Naive thymus-derived CD4-positive, alpha-beta T cell (primary cell): ENCODE measurements around the gene ZBP1. TPM values are rescaled to one million over a fixed set of nuclear protein-coding genes. Genes with fewer than 3 reads are reported as not detected.

Source experiments
- ATAC-seq: fragments of 150-1000 bp; cut with Tn5 transposase; 2 replicates; pipeline ENCODE4 v1.10.0; 2021; ENCODE audit warnings: mild to moderate bottlenecking, moderate library complexity
- CTCF ChIA-PET: fragments of 350-600 bp; sonication (Branson Sonifier 250); formaldehyde crosslinking; loops from one replicate; lab custom pipeline; 2021; ENCODE audit warnings: antibody characterized with exemption; lab: Charles Lee
- POLR2A ChIA-PET: fragments of 350-600 bp; sonication (Branson Sonifier 250); formaldehyde crosslinking; loops from one replicate; lab custom pipeline; 2021; ENCODE audit warnings: antibody characterized with exemption, inconsistent platforms; lab: Charles Lee
- DNase-seq, 9 donors: peaks; one replicate each; pipeline versions ENCODE4 v3.0.0 to v3.0.0-alpha.2; 2020 to 2022; ENCODE audit warnings: mixed read lengths in 1 of 9
- H3K27ac ChIP-seq: one replicate; pipeline ENCODE4 v1.7.0; 2013; ENCODE audit warnings: mild to moderate bottlenecking, low read depth, low read length, moderate library complexity
- H3K27me3 ChIP-seq, 2 donors: one replicate each; pipeline ENCODE4 v1.7.0; 2013; ENCODE audit warnings: low read length in 2 of 2, mild to moderate bottlenecking in 2 of 2, moderate library complexity in 2 of 2; ENCODE audit not compliant: control insufficient read depth in 2 of 2, insufficient read depth in 2 of 2
- H3K36me3 ChIP-seq, 3 experiments: 1 replicate in 2 of 3; 2 replicates in 1 of 3; pipeline ENCODE4 v1.7.0; 2013; ENCODE audit warnings: low read length in 3 of 3, mild to moderate bottlenecking in 3 of 3, moderate library complexity in 1 of 3; ENCODE audit not compliant: insufficient read depth in 3 of 3, control insufficient read depth in 2 of 3
- H3K4me1 ChIP-seq, 2 donors: one replicate each; pipeline ENCODE4 v1.7.0; 2013; ENCODE audit warnings: low read length in 2 of 2, mild to moderate bottlenecking in 2 of 2, moderate library complexity in 1 of 2; ENCODE audit not compliant: control insufficient read depth in 2 of 2, insufficient read depth in 2 of 2
- H3K4me3 ChIP-seq: 2 replicates; pipeline ENCODE4 v1.7.0; 2013; ENCODE audit warnings: mild to moderate bottlenecking, low read length
- H3K9me3 ChIP-seq, 3 experiments: 1 replicate in 2 of 3; 2 replicates in 1 of 3; pipeline ENCODE4 v1.7.0; 2013; ENCODE audit warnings: low read length in 3 of 3; ENCODE audit not compliant: control insufficient read depth in 2 of 3
- H3K27ac Mint-ChIP-seq, 9 donors: one replicate each; pipeline ENCODE4 v1.8.0; 2020 to 2022; ENCODE audit warnings: mixed read lengths in 9 of 9, mild to moderate bottlenecking in 8 of 9, moderate library complexity in 5 of 9, inconsistent platforms in 2 of 9
- H3K27me3 Mint-ChIP-seq, 5 donors: one replicate each; pipeline ENCODE4 v1.8.0; 2021 to 2022; ENCODE audit warnings: mixed read lengths in 5 of 5, mild to moderate bottlenecking in 1 of 5
- H3K36me3 Mint-ChIP-seq, 5 donors: one replicate each; pipeline ENCODE4 v1.8.0; 2020 to 2022; ENCODE audit warnings: mixed read lengths in 5 of 5, mild to moderate bottlenecking in 3 of 5, inconsistent platforms in 1 of 5
- H3K4me1 Mint-ChIP-seq, 7 donors: one replicate each; pipeline ENCODE4 v1.8.0; 2020 to 2022; ENCODE audit warnings: mixed read lengths in 7 of 7, mild to moderate bottlenecking in 3 of 7, inconsistent platforms in 1 of 7
- H3K4me3 Mint-ChIP-seq, 10 donors: one replicate each; pipeline ENCODE4 v1.8.0; 2020 to 2022; ENCODE audit warnings: mild to moderate bottlenecking in 10 of 10, mixed read lengths in 10 of 10, moderate library complexity in 6 of 10, inconsistent platforms in 2 of 10
- H3K9me3 Mint-ChIP-seq, 11 donors: one replicate each; pipeline ENCODE4 v1.8.0; 2020 to 2022; ENCODE audit warnings: mixed read lengths in 11 of 11, mild to moderate bottlenecking in 4 of 11, inconsistent platforms in 1 of 11, moderate library complexity in 1 of 11
- intact Hi-C, 2 donors: fragments of 100-400 bp; cut with micrococcal nuclease; formaldehyde crosslinking; loops; one replicate each; pipeline ENCODE4 v1.15.1; 2023
- polyA plus RNA-seq, 2 donors: library from polyadenylated mRNA; unstranded; fragments of 300-500 nt; fragmentation: Illumina TruSeq; gene quantifications; one replicate each; pipeline ENCODE4 v1.2.3, GENCODE V29; 2021
- total RNA-seq, 6 experiments: library from RNA in 5 of 6; stranded (reverse) in 5 of 6; gene quantifications; 1 replicate in 5 of 6; 2 replicates in 1 of 6; pipeline ENCODE4 v1.2.3 and lab custom pipeline; 2021 to 2026

ZBP1 gene
- total and polyA plus RNA-seq, 7 experiments from 2014 or later, result 5.9 to 27.9 (median 10.4) TPM

DNA sequence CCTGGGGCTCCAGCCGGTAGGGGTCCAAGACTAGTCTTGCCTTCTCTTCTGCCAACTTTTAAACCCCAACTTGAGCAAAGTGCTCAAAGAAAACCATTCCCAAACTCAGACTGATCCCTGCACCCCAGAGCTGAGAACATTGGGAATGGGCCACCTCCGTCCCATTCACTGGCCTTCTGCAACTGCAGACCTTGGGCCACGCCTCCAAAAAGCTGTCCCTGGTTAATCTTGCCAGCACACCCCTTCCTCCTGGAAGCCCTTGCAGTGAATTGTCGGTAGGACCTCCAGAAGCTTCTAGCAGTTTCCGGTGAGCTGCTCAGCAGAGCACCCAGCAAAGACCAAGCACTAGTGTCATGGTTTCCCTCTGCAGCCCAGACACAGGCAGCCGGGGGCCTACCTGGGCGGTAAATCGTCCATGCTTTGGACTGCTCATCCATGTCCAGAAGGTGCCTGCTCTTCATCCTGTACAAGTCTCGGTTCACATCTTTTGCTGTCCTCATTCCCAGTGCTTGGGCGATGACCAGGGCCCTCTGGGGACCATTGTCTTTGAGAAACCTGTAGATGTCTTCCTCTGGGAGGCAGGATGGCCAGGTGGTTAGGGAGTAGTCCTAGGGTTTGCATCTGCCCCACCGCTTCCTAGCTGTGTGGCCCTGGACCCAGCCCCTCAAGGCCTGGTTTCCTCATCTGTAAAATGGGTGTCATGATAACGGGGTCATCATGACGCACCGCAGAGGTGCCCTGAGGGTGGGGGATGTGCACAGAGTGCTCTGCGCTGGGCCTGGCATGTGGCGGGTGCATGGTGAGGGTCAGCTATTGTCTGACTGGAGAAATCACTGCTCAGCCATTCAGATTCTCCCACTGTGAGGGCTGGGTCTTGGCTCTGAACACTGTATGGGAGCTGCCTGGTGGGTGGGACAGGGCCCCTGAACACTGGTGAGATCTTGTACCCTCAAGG is 5.5 kb downstream of the ZBP1 start:
- intact Hi-C loops, result loop anchor here (5.0 to 10.0 kb wide), 2 partner anchors 260 to 1278 kb away; partner anchors contain the start of gene RAE1 (in 1 of the 2)
- ATAC-seq (no peak), DNase-seq (peak in 1 of 9 donors; percentile 19)
- Mint-ChIP-seq H3K27ac (peak overlapping the region in 2 of 9 donors; percentile 21 to 30), H3K36me3 (peaks cover 3 to 23% (median 13%) of the 10 kb centered on the region in 5 donors), H3K4me3 (no peak overlapping the region), H3K27me3 (peaks cover 0 to 17% (median 0%) of the 10 kb centered on the region in 5 donors), H3K4me1 (peaks cover 17 to 39% (median 32%) of the 10 kb centered on the region in 7 donors), H3K9me3 (peaks cover 0 to 4% (median 0%) of the 10 kb centered on the region in 11 donors)
- Histone ChIP-seq H3K4me3 (no peak overlapping the region), H3K9me3 (no peaks in the 10 kb centered on the region), H3K36me3 (peaks cover 11 to 53% (median 26%) of the 10 kb centered on the region in 3 experiments), H3K4me1 (peaks cover 33 to 37% of the 10 kb centered on the region in 2 donors), H3K27me3 (no peaks in the 10 kb centered on the region), H3K27ac (no peak overlapping the region)
- CTCF ChIA-PET, result interaction anchor here (0.5 to 1.4 kb wide), 2 partner anchors 9 to 622 kb away, joined by 3 read pairs; no protein-coding TSS in a partner anchor
- POLR2A ChIA-PET, result interaction anchor here (0.9 to 8.2 kb wide), 2 partner anchors 10 to 15 kb away, joined by 4 to 175 read pairs; no protein-coding TSS in a partner anchor

DNA sequence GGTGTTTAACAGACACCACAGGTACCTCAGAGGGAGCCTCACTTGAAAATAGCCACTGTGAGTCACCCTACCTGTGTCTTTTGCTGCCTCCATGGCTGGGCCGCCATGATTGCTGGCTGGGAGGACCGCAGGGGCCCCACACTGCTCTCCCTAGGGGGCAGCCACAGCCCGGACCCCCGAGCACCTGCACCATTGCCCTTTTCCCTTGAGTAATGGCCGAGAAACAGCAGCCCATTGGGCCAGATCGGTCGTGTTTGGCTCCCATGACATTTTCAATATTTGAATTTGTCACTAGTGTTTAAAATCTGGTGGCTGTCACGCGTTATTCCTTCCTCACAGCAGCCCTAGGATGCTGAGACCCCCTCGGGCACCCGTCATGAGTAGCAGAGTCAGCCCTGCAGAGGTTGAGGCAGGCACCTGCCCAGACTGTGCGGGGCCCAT is 6.7 kb downstream of the ZBP1 start:
- Histone ChIP-seq H3K27ac (no peak overlapping the region), H3K27me3 (no peaks in the 10 kb centered on the region), H3K4me3 (no peak overlapping the region), H3K9me3 (no peaks in the 10 kb centered on the region), H3K4me1 (peaks cover 23 to 27% of the 10 kb centered on the region in 2 donors), H3K36me3 (peaks cover 11 to 65% (median 26%) of the 10 kb centered on the region in 3 experiments)
- ATAC-seq (no peak), DNase-seq (no peak)
- Mint-ChIP-seq H3K4me3 (no peak overlapping the region), H3K27ac (no peak overlapping the region), H3K9me3 (peaks cover 0 to 2% (median 0%) of the 10 kb centered on the region in 11 donors), H3K27me3 (peaks cover 0 to 17% (median 0%) of the 10 kb centered on the region in 5 donors), H3K4me1 (peaks cover 10 to 28% (median 19%) of the 10 kb centered on the region in 7 donors), H3K36me3 (peaks cover 3 to 35% (median 17%) of the 10 kb centered on the region in 5 donors)
- intact Hi-C loops, result loop anchor here in 1 of 2 donors (10.0 kb wide), 1 partner anchor 259 kb away; the partner anchor contains the start of gene RAE1
- POLR2A ChIA-PET, result interaction anchor here (0.6 to 1.1 kb wide), 2 partner anchors 14 to 767 kb away, joined by 3 read pairs; no protein-coding TSS in a partner anchor
- CTCF ChIA-PET, result no interaction called here

DNA sequence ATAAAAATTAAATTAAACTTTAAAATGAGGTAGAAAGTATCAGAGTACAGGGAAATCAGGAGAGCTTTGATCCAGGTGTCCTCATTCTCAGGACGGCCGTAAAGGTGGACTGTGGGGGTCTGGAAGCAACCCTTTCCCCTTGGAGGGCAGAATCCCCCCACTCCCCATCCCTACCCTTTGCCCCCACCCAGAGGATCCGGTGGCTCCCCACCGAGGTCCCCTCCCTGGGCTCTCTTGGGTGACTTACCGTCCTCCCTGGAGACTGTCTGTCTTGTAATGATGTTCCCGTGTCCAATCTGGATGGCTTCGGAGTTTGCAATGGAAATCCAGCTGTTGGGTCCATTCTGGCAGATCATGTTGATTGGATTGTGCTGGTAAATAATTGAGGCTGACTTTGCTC is 7.3 kb downstream of the ZBP1 start:
- CTCF ChIA-PET, result no interaction called here
- no peak overlapping the region for H3K4me3 ChIP-seq
- no peak for DNase-seq
- H3K4me3 Mint-ChIP-seq, result no peak overlapping the region
- H3K36me3 Mint-ChIP-seq, result peaks cover 3 to 40% (median 17%) of the 10 kb centered on the region in 5 donors
- POLR2A ChIA-PET, result no interaction called here
- no peak overlapping the region for H3K27ac Mint-ChIP-seq
- no peak overlapping the region for H3K27ac ChIP-seq
- no peaks in the 10 kb centered on the region for H3K9me3 ChIP-seq
- peaks cover 11 to 69% (median 26%) of the 10 kb centered on the region in 3 experiments for H3K36me3 ChIP-seq
- H3K4me1 Mint-ChIP-seq, result peaks cover 7 to 23% (median 14%) of the 10 kb centered on the region in 7 donors
- ATAC-seq, result no peak
- no peaks in the 10 kb centered on the region for H3K27me3 ChIP-seq
- intact Hi-C loops, result loop anchor here in 1 of 2 donors (10.0 kb wide), 1 partner anchor 258 kb away; the partner anchor contains the start of gene RAE1
- peaks cover 17 to 21% of the 10 kb centered on the region in 2 donors for H3K4me1 ChIP-seq
- H3K27me3 Mint-ChIP-seq, result peaks cover 0 to 17% (median 0%) of the 10 kb centered on the region in 5 donors
- H3K9me3 Mint-ChIP-seq, result peaks cover 0 to 2% (median 0%) of the 10 kb centered on the region in 11 donors

DNA sequence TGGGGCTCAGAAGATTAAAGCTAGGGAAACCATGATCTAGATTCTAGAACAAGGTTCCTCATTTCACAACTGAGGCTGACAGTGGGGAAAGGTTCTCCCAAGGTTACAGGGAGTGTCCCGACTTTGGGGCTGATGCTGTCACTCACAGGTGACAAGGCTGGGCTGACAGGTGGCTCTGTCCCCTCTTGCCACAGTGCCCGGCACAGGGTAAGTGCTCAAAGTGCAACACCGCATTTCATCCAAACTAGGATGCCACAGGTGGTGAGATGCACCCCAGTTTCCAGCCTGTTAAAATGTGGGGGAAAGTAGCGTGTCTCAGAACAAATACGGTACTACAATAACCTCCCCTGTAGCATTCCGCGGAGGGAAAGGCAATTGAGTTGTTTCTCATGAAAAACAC is 7.8 kb downstream of the ZBP1 start:
- H3K9me3 Mint-ChIP-seq, result peaks cover 0 to 2% (median 0%) of the 10 kb centered on the region in 11 donors
- ChIA-PET CTCF (no interaction called here), POLR2A (no interaction called here)
- ATAC-seq, result no peak
- H3K27ac Mint-ChIP-seq, result no peak overlapping the region
- H3K4me1 Mint-ChIP-seq, result peaks cover 4 to 18% (median 10%) of the 10 kb centered on the region in 7 donors
- intact Hi-C loops, result loop anchor here in 1 of 2 donors (10.0 kb wide), 1 partner anchor 258 kb away; the partner anchor contains the start of gene RAE1
- no peak overlapping the region for H3K27ac ChIP-seq
- H3K4me3 ChIP-seq, result no peak overlapping the region
- peaks cover 11 to 69% (median 26%) of the 10 kb centered on the region in 3 experiments for H3K36me3 ChIP-seq
- H3K4me3 Mint-ChIP-seq, result no peak overlapping the region
- peaks cover 3 to 45% (median 21%) of the 10 kb centered on the region in 5 donors for H3K36me3 Mint-ChIP-seq
- no peaks in the 10 kb centered on the region for H3K9me3 ChIP-seq
- peaks cover 12 to 16% of the 10 kb centered on the region in 2 donors for H3K4me1 ChIP-seq
- DNase-seq, result no peak
- peaks cover 0 to 22% (median 0%) of the 10 kb centered on the region in 5 donors for H3K27me3 Mint-ChIP-seq
- H3K27me3 ChIP-seq, result no peaks in the 10 kb centered on the region

DNA sequence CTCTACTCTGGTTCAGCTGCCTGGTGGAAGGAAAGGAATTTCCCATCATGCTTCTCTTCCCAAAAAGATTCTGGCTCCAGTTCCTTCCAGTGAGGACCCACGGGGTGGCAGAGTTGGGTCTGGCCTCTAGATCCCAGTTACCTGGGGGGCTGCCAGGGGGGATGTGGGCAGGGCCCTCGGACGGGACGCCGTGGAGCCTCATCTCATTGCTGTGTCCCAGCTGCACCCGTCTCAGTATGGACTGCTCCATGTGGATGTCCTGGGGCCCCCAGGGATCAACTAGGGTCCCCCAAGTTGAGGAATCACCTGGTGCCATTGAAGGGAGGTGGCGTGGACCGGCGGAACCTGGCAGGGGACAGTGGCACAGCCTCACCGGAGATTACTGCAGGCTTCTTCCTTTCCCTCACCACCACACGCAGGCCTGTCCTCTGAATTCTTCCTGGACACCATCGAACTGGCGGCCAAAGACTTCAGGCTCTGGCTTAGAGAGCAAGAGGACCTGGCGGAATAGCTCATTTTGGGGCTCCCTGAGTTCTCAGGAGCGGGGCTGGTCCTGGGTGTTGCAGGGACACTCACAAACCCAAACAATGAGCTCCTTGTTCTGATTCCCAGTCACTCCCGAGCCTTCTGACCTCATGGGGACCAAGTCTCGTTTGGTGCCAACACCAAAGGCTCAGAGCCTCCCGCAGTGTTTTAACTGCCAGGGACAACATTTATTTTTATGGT is 8.5 kb downstream of the ZBP1 start:
- intact Hi-C loops, result loop anchor here in 1 of 2 donors (10.0 kb wide), 1 partner anchor 257 kb away; the partner anchor contains the start of gene RAE1
- Mint-ChIP-seq H3K4me1 (peaks cover 0 to 12% (median 3%) of the 10 kb centered on the region in 7 donors), H3K36me3 (peaks cover 3 to 50% (median 24%) of the 10 kb centered on the region in 5 donors), H3K9me3 (no peaks in the 10 kb centered on the region), H3K4me3 (no peak overlapping the region), H3K27me3 (peaks cover 0 to 16% (median 0%) of the 10 kb centered on the region in 5 donors), H3K27ac (no peak overlapping the region)
- H3K27me3 ChIP-seq, result no peaks in the 10 kb centered on the region
- H3K36me3 ChIP-seq, result peaks cover 13 to 69% (median 26%) of the 10 kb centered on the region in 3 experiments
- DNase-seq (no peak), ATAC-seq (no peak)
- no peaks in the 10 kb centered on the region for H3K9me3 ChIP-seq
- CTCF ChIA-PET, result interaction anchor here (0.9 kb wide), 1 partner anchor 16 kb away, joined by 4 read pairs; no protein-coding TSS in a partner anchor
- H3K4me1 ChIP-seq, result peaks cover 5 to 9% of the 10 kb centered on the region in 2 donors
- POLR2A ChIA-PET, result no interaction called here
- no peak overlapping the region for H3K27ac ChIP-seq
- no peak overlapping the region for H3K4me3 ChIP-seq
